Measurements from ENCODE around the gene SMIM9. TPM values are rescaled to one million over a fixed set of nuclear protein-coding genes. Genes with fewer than 3 reads are reported as not detected.

The SMIM9 gene
- polyA plus RNA-seq, 1 experiment = not detected

DNA sequence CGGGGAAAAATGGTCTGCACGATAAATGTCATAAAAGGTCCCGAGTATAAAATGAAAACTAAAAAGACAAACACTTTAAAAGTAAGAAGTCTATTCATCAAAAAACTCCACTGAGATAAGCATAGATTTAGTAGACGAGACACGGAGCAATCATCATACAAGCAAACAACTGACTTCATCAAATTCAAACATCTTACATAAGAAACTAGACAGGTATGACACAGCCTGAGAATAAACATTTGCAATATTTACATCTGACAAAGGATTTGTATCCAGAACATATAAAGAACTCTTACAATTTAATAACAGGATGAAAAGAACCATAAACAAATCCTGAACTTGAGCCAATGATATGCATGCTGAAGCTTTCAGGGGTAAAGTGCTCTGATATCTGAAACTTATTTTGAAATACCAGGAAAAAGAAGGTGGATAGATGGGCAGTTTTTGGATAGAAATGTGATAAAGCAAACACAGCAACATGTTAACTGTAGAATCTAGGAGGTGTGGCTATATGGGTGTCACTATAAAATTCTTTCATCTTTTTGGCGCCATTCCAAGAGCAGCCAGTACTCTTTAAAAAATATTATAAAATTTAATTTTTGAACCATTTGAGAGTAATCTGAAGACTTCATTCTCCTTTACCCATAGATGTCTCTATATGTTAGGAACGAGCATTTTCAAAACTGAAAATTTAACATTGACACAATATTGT, 41.2 kb downstream of the SMIM9 start:
- H3K4me3 ChIP-seq (ENCODE audit: low read depth, low read length) = no peak overlapping the region
- ChIA-PET POLR2A (no interaction called here), CTCF (no interaction called here)
- no peak for DNase-seq (ENCODE audit: low read depth, low spot score)
- H3K27me3 ChIP-seq (ENCODE audit: control insufficient read depth, insufficient read depth, low read length) = no peaks in the 10 kb centered on the region
- TF ChIP-seq, protein P1, sequence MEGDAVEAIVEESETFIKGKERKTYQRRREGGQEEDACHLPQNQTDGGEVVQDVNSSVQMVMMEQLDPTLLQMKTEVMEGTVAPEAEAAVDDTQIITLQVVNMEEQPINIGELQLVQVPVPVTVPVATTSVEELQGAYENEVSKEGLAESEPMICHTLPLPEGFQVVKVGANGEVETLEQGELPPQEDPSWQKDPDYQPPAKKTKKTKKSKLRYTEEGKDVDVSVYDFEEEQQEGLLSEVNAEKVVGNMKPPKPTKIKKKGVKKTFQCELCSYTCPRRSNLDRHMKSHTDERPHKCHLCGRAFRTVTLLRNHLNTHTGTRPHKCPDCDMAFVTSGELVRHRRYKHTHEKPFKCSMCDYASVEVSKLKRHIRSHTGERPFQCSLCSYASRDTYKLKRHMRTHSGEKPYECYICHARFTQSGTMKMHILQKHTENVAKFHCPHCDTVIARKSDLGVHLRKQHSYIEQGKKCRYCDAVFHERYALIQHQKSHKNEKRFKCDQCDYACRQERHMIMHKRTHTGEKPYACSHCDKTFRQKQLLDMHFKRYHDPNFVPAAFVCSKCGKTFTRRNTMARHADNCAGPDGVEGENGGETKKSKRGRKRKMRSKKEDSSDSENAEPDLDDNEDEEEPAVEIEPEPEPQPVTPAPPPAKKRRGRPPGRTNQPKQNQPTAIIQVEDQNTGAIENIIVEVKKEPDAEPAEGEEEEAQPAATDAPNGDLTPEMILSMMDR (IDR thresholded peaks at IDR 0.05; ENCODE audit: low read depth, low read length) = no peak
- no peak overlapping the region for H3K27ac ChIP-seq (ENCODE audit: low read depth, low read length)
- H3K9me3 ChIP-seq (ENCODE audit: control insufficient read depth, insufficient read depth, low read length) = no peaks in the 10 kb centered on the region

DNA sequence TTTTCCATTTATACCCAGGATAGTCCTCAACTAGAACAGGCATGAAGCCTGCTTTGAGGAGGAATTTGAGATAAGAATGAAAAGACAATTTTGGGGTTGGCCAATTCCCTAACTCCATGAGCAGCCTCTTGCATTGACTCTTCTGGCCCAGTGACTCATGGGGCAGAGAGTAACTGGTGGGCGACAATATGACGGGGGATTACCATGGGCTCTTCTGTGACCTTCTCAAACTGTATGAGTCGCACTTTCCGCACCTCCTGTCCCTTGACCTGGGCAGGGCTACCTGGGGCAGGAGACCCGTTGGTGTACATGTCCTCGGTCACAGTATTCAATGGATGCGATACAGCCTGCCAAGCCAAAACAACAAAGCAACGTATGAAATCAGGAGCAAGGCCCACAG, 42.5 kb downstream of the SMIM9 start:
- DNase-seq (ENCODE audit: low read depth, low spot score) = no peak
- no peaks in the 10 kb centered on the region for H3K27me3 ChIP-seq (ENCODE audit: control insufficient read depth, insufficient read depth, low read length)
- POLR2A ChIA-PET = no interaction called here
- CTCF ChIA-PET = no interaction called here
- H3K27ac ChIP-seq (ENCODE audit: low read depth, low read length) = no peak overlapping the region
- TF ChIP-seq, protein P1 (IDR thresholded peaks at IDR 0.05; ENCODE audit: low read depth, low read length) = no peak
- no peak overlapping the region for H3K4me3 ChIP-seq (ENCODE audit: low read depth, low read length)
- H3K9me3 ChIP-seq (ENCODE audit: control insufficient read depth, insufficient read depth, low read length) = no peaks in the 10 kb centered on the region

DNA sequence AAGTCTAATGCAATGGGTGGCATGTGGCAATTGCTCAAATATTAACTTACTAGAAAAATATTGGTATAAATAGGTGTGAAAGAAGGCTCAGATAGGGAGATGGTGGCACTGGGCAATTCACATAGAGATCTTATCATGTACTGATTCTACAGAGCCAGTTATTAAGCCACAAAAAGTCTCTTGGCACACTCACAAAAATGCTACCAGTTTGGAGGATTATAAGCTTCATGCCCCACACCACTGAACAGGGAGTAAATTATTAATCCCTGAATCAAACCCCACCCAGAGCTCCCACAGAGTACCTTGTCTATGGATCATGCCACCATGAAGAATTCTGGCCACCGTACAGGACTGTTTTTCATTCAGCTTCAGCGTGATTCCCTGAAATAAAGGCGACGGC, 43.0 kb downstream of the SMIM9 start:
- no peak for DNase-seq (ENCODE audit: low read depth, low spot score)
- Histone ChIP-seq H3K27me3 (ENCODE audit: control insufficient read depth, insufficient read depth, low read length) (no peaks in the 10 kb centered on the region), H3K9me3 (ENCODE audit: control insufficient read depth, insufficient read depth, low read length) (no peaks in the 10 kb centered on the region), H3K27ac (ENCODE audit: low read depth, low read length) (no peak overlapping the region), H3K4me3 (ENCODE audit: low read depth, low read length) (no peak overlapping the region)
- POLR2A ChIA-PET = no interaction called here
- CTCF ChIA-PET = no interaction called here
- TF ChIP-seq, protein P1 (IDR thresholded peaks at IDR 0.05; ENCODE audit: low read depth, low read length) = no peak

DNA sequence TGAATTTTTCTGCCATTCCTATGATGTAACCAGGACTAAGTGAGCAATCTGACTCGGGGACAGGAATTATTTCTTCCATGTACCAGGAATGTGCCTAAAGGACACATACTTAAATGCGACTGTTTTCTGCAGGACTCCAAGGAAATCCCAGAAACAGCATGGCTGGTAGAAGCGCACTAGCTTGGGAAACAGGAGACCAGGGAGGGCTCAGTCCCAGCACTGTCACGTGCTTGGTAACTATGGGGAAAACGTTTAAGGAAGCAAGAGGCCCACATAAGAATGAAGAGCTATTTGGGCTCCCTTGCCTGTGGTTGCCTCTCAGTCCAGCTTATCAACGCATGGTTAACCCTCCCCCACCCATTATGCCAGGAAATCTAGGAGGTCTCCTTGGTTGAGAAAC, 48.7 kb downstream of the SMIM9 start:
- Histone ChIP-seq H3K9me3 (ENCODE audit: control insufficient read depth, insufficient read depth, low read length) (no peaks in the 10 kb centered on the region), H3K27ac (ENCODE audit: low read depth, low read length) (no peak overlapping the region), H3K4me3 (ENCODE audit: low read depth, low read length) (no peak overlapping the region), H3K27me3 (ENCODE audit: control insufficient read depth, insufficient read depth, low read length) (no peaks in the 10 kb centered on the region)
- ChIA-PET CTCF (no interaction called here), POLR2A (no interaction called here)
- TF ChIP-seq, protein P1 (IDR thresholded peaks at IDR 0.05; ENCODE audit: low read depth, low read length) = no peak
- DNase-seq (ENCODE audit: low read depth, low spot score) = no peak

DNA sequence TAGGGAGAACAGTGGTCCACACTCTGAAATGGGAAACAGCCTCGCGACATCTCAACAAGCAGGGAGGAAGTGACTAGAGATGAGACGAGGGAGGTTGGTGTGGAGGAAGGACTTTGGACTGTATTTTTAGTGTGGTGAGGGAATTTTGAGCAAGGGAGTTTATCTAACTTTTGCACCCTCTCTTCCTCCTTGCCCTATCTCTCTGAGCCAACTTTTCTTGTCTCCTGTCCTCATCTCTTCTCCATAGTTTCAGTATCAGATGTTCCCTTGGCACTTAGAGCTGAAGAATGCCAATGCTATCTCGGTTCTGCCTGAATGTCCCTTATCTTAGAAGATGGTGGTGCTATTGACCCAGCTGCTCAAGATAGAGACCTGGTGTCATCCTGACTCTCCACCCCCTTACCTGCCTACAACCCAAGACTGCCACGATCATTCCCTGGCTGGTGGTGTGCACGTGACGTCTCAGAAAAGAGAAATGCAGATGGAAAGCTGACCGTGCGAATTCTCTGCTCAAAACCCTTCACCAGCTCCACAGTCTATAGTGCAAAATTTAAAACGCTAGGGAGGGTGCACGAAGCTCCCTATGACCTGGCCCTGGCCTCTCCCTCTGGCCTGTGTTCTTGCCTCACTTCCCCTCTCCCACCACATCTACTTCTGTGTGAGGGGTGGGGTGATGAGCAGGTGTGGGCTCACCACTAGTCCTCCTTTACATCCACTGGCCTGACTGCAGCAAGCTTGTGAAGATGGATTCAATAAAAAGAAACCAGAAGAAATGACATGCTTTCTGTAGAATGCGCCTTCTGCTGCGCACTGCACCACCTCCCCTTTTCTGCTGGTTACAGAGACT, 50.1 kb downstream of the SMIM9 start:
- TF ChIP-seq, protein P1 (IDR thresholded peaks at IDR 0.05; ENCODE audit: low read depth, low read length) = no peak
- ChIA-PET POLR2A (no interaction called here), CTCF (no interaction called here)
- Histone ChIP-seq H3K27me3 (ENCODE audit: control insufficient read depth, insufficient read depth, low read length) (no peaks in the 10 kb centered on the region), H3K4me3 (ENCODE audit: low read depth, low read length) (no peak overlapping the region), H3K27ac (ENCODE audit: low read depth, low read length) (no peak overlapping the region), H3K9me3 (ENCODE audit: control insufficient read depth, insufficient read depth, low read length) (no peaks in the 10 kb centered on the region)
- DNase-seq (ENCODE audit: low read depth, low spot score) = no peak
